ENCODE results near the gene NAP1L5. TPM values are rescaled to one million over a fixed set of nuclear protein-coding genes. Genes with fewer than 3 reads are reported as not detected.

NAP1L5 gene
- 8.4 and 13.8 TPM in 2 replicates for total RNA-seq (2014; rRNA removed; shearing (Covaris generic))

- DNase-seq (ENCODE audit: low read depth): peak; percentile 72
These were observed at the start of gene NAP1L5 for GRCh38 chr4:88697588-88698329. Gene NAP1L5, minus strand, starts transcription at chr4:88697829. Its CDS starts 75 bp downstream, at chr4:88697754.

GRCh38 chr4:88747351-88747750, 49.7 kb upstream of the NAP1L5 start:
- no peak for DNase-seq (ENCODE audit: low read depth)

GRCh38 chr4:88746206-88746605, 48.6 kb upstream of the NAP1L5 start:
- no peak for DNase-seq (ENCODE audit: low read depth)

GRCh38 chr4:88745581-88746163, 48.0 kb upstream of the NAP1L5 start:
- DNase-seq (ENCODE audit: low read depth): no peak

GRCh38 chr4:88745175-88745574, 47.5 kb upstream of the NAP1L5 start:
- DNase-seq (ENCODE audit: low read depth): no peak

- no peak for DNase-seq (ENCODE audit: low read depth)
These were observed 47.0 kb upstream of the NAP1L5 start for GRCh38 chr4:88744609-88745008.

- peak; percentile 75 for DNase-seq (ENCODE audit: low read depth)
These were observed 46.1 kb upstream of the NAP1L5 start for GRCh38 chr4:88743696-88744095.

GRCh38 chr4:88742561-88742960, 44.9 kb upstream of the NAP1L5 start:
- peak; percentile 53 for DNase-seq (ENCODE audit: low read depth)

- DNase-seq (ENCODE audit: low read depth): no peak
These were observed 40.6 kb upstream of the NAP1L5 start for GRCh38 chr4:88738180-88738579.

GRCh38 chr4:88737307-88737941, 39.8 kb upstream of the NAP1L5 start:
- DNase-seq (ENCODE audit: low read depth): no peak

GRCh38 chr4:88736264-88736663, 38.6 kb upstream of the NAP1L5 start:
- no peak for DNase-seq (ENCODE audit: low read depth)

- DNase-seq (ENCODE audit: low read depth): no peak
These were observed 37.9 kb upstream of the NAP1L5 start for GRCh38 chr4:88735564-88735963.

GRCh38 chr4:88734403-88734949, 36.8 kb upstream of the NAP1L5 start:
- no peak for DNase-seq (ENCODE audit: low read depth)

GRCh38 chr4:88732714-88733368, 35.2 kb upstream of the NAP1L5 start:
- DNase-seq (ENCODE audit: low read depth): no peak

- DNase-seq (ENCODE audit: low read depth): no peak
These were observed 33.8 kb upstream of the NAP1L5 start for GRCh38 chr4:88731381-88731780.

GRCh38 chr4:88730811-88731210, 33.2 kb upstream of the NAP1L5 start:
- DNase-seq (ENCODE audit: low read depth): no peak

GRCh38 chr4:88729146-88729760, 31.6 kb upstream of the NAP1L5 start:
- no peak for DNase-seq (ENCODE audit: low read depth)

GRCh38 chr4:88728146-88728545, 30.5 kb upstream of the NAP1L5 start:
- DNase-seq (ENCODE audit: low read depth): no peak

- no peak for DNase-seq (ENCODE audit: low read depth)
These were observed 28.4 kb upstream of the NAP1L5 start for GRCh38 chr4:88725986-88726385.

- no peak for DNase-seq (ENCODE audit: low read depth)
These were observed 27.5 kb upstream of the NAP1L5 start for GRCh38 chr4:88725143-88725542.

GRCh38 chr4:88724406-88724805, 26.8 kb upstream of the NAP1L5 start:
- no peak for DNase-seq (ENCODE audit: low read depth)

GRCh38 chr4:88722828-88723227, 25.2 kb upstream of the NAP1L5 start:
- no peak for DNase-seq (ENCODE audit: low read depth)
